Activated CD4-positive, alpha-beta T cell treated with anti-CD3 and anti-CD28 coated beads, Interleukin-2, amount 50 U/mL, for 16 hours (primary cell): ENCODE results near the gene PRAME.

Source experiments
- DNase-seq: peaks from one replicate; pipeline ENCODE4 v3.0.0-alpha.2; 2020

The PRAME gene

GRCh38 chr22:22579869-22580604 is 21.0 kb upstream of the PRAME start:
- DNase-seq: no peak

- no peak for DNase-seq
These were observed 19.8 kb upstream of the PRAME start for GRCh38 chr22:22578702-22579424.

- DNase-seq: no peak
These were observed 17.9 kb upstream of the PRAME start for GRCh38 chr22:22576989-22577427.

- DNase-seq: peak; percentile 28
These were observed 17.4 kb upstream of the PRAME start for GRCh38 chr22:22576244-22576988.

GRCh38 chr22:22574361-22574760 is 15.3 kb upstream of the PRAME start:
- DNase-seq: no peak

GRCh38 chr22:22573047-22573889 is 14.2 kb upstream of the PRAME start:
- no peak for DNase-seq

- DNase-seq: no peak
These were observed 12.8 kb upstream of the PRAME start for GRCh38 chr22:22571862-22572261.

GRCh38 chr22:22571429-22571828 is 12.4 kb upstream of the PRAME start:
- DNase-seq: no peak

GRCh38 chr22:22569218-22569617 is 10.2 kb upstream of the PRAME start:
- no peak for DNase-seq

- no peak for DNase-seq
These were observed 6.9 kb upstream of the PRAME start for GRCh38 chr22:22565981-22566380.

- DNase-seq: no peak
These were observed 744 bp downstream of the PRAME start for GRCh38 chr22:22558071-22558971.

GRCh38 chr22:22556995-22557925 is 1.8 kb downstream of the PRAME start:
- no peak for DNase-seq

GRCh38 chr22:22556578-22556977 is 2.5 kb downstream of the PRAME start:
- DNase-seq: no peak

GRCh38 chr22:22555596-22555995 is 3.5 kb downstream of the PRAME start:
- DNase-seq: no peak

- no peak for DNase-seq
These were observed 4.3 kb downstream of the PRAME start for GRCh38 chr22:22554587-22555284.

- no peak for DNase-seq
These were observed 5.1 kb downstream of the PRAME start for GRCh38 chr22:22553735-22554586.

- no peak for DNase-seq
These were observed 5.9 kb downstream of the PRAME start for GRCh38 chr22:22553141-22553540.

GRCh38 chr22:22552630-22553029 is 6.4 kb downstream of the PRAME start:
- DNase-seq: no peak
